ENCODE data around the gene NELFA. TPM values are rescaled to one million over a fixed set of nuclear protein-coding genes. Genes with fewer than 3 reads are reported as not detected.

Gene NELFA
- total and polyA plus RNA-seq, 2 of the 13 experiments (the other 11 are each of a cell fraction or from before 2014, with no cell fraction given) = 13.3 to 18.5 TPM

DNA sequence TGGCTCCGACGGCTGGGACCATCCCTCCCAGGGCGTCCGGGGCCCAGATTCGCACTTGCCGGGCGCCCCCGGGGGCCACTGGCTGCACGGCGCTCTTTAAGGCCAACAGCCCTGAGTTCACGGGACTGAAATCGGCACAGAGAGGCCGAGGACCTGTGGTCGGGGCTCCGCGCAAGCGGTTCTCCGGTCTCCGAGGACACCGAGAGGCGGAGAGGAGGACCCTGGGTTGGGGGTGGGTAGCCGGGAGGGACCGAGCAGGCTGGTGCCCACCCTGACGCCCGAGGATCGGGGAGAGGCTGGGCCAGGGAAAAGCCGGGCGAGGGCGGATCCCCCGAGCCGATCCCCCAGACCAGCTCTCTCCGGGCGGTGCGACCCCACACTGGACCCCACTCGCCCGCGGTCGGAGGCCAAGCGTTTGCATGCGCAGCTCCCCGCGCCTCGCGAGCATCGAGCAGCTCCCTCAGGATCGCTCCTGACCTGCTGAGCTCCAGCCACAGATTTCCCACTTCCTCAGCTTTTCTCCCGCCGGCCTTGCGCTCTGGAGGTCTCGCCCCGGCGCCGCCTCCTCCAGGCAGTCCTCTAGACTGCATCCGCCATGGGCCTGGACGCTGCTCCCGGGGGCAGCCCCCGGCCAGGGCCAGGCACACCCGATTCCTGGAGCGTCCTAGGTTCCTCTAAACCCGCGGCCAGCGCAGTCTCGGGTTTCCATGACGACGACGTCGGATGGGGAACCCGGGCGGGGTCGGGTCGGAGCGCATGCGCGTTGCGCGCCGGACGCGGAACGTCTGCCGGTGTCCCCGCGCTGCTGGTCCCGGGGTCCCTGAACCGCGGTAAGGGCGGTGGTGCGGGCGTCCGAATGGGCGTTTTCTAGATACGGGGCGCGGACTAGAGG is 32.7 kb upstream of the NELFA start (continued):
- TF ChIP-seq SOX6 (IDR thresholded peaks at IDR 0.05) (no peak), SOX6 (CRISPR knock-in tag; IDR thresholded peaks at IDR 0.05) (peak; percentile 41; the same call in 1 of the 2 replicates), ZSCAN25 (CRISPR knock-in tag; IDR thresholded peaks at IDR 0.05) (0 out of 2 replicates have a peak, but pooled peaks have one; percentile 55), HDAC1 (CRISPR knock-in tag; IDR thresholded peaks at IDR 0.05) (peak; percentile 40; the same call in 1 of the 2 replicates), NRL (CRISPR knock-in tag; IDR thresholded peaks at IDR 0.05; ENCODE audit: borderline replicate concordance) (peak; percentile 30; the same call in 1 of the 2 replicates), ZNF75D (CRISPR knock-in tag; IDR thresholded peaks at IDR 0.05; ENCODE audit: borderline replicate concordance) (no peak), FOXC1 (CRISPR knock-in tag; IDR thresholded peaks at IDR 0.05; ENCODE audit: borderline replicate concordance) (peak; percentile 61; the same call in 1 of the 2 replicates), SP4 (CRISPR knock-in tag; IDR thresholded peaks at IDR 0.05) (no peak), ZNF572 (CRISPR knock-in tag; IDR thresholded peaks at IDR 0.05) (0 out of 2 replicates have a peak, but pooled peaks have one; percentile 25), ZNF230 (CRISPR knock-in tag; IDR thresholded peaks at IDR 0.05) (0 out of 2 replicates have a peak, but pooled peaks have one; percentile 31), ZNF605 (CRISPR knock-in tag; IDR thresholded peaks at IDR 0.05) (0 out of 2 replicates have a peak, but pooled peaks have one; percentile 29), ETV6 (CRISPR knock-in tag; conservative IDR thresholded peaks at IDR 0.05) (peak; percentile 52; the same call in 1 of the 2 replicates)
- TF ChIP-seq, protein P1, sequence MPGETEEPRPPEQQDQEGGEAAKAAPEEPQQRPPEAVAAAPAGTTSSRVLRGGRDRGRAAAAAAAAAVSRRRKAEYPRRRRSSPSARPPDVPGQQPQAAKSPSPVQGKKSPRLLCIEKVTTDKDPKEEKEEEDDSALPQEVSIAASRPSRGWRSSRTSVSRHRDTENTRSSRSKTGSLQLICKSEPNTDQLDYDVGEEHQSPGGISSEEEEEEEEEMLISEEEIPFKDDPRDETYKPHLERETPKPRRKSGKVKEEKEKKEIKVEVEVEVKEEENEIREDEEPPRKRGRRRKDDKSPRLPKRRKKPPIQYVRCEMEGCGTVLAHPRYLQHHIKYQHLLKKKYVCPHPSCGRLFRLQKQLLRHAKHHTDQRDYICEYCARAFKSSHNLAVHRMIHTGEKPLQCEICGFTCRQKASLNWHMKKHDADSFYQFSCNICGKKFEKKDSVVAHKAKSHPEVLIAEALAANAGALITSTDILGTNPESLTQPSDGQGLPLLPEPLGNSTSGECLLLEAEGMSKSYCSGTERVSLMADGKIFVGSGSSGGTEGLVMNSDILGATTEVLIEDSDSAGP (CRISPR knock-in tag; IDR thresholded peaks at IDR 0.05; ENCODE audit: borderline replicate concordance) = peak; percentile 57; the same call in 1 of the 2 replicates
- TF ChIP-seq, protein P2, sequence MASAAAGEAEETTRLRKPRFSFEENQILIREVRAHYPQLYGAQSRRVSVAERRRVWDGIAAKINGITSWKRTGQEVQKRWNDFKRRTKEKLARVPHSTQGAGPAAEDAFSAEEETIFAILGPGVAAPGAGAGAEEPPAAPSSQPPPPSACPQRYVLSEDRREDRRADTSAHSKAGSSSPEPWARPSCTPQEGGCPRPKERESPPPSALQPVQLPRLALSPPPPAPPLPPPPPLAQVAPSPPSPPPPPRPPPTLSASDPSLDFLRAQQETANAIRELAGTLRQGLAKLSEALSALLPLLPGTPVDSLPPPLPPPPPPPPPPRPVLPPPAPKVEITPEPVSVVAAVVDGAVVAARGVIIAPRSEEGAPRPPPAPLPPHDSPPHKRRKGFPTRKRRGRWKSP (CRISPR knock-in tag; IDR thresholded peaks at IDR 0.05) = peak; percentile 63; the same call in 1 of the 2 replicates
- TF ChIP-seq, protein P3, sequence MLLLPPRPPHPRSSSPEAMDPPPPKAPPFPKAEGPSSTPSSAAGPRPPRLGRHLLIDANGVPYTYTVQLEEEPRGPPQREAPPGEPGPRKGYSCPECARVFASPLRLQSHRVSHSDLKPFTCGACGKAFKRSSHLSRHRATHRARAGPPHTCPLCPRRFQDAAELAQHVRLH (CRISPR knock-in tag; IDR thresholded peaks at IDR 0.05; ENCODE audit: borderline replicate concordance, low read depth) = peak; percentile 54; the same call in 1 of the 2 replicates
- TF ChIP-seq, protein P4, sequence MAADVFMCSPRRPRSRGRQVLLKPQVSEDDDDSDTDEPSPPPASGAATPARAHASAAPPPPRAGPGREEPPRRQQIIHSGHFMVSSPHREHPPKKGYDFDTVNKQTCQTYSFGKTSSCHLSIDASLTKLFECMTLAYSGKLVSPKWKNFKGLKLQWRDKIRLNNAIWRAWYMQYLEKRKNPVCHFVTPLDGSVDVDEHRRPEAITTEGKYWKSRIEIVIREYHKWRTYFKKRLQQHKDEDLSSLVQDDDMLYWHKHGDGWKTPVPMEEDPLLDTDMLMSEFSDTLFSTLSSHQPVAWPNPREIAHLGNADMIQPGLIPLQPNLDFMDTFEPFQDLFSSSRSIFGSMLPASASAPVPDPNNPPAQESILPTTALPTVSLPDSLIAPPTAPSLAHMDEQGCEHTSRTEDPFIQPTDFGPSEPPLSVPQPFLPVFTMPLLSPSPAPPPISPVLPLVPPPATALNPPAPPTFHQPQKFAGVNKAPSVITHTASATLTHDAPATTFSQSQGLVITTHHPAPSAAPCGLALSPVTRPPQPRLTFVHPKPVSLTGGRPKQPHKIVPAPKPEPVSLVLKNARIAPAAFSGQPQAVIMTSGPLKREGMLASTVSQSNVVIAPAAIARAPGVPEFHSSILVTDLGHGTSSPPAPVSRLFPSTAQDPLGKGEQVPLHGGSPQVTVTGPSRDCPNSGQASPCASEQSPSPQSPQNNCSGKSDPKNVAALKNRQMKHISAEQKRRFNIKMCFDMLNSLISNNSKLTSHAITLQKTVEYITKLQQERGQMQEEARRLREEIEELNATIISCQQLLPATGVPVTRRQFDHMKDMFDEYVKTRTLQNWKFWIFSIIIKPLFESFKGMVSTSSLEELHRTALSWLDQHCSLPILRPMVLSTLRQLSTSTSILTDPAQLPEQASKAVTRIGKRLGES (CRISPR knock-in tag; IDR thresholded peaks at IDR 0.05; ENCODE audit: borderline replicate concordance) = peak; percentile 34; the same call in 1 of the 2 replicates
